NB4 (cell line): ENCODE results near the gene GPANK1.
A peak's percentile ranks its signal among the peaks of the same experiment; 100 is the strongest.

Source experiments
- CTCF ChIP-seq: IDR thresholded peaks from one replicate; pipeline ENCODE4 v1.5.1; 2012; ENCODE audit warnings: low read depth, low read length
- POLR2A ChIP-seq: IDR thresholded peaks from 2 replicates; pipeline ENCODE4 v1.6.1; 2011; ENCODE audit warnings: mild to moderate bottlenecking; ENCODE audit not compliant: insufficient read length; ENCODE audit errors: extremely low read depth

GRCh38 chr6:31660381-31661261, 4.2 kb downstream of the GPANK1 start, which contains the start of gene C6orf47:
- TF ChIP-seq CTCF (no peak), POLR2A (peak; percentile 75)
